Rectal smooth muscle tissue (tissue), 1 donor: ENCODE measurements around the gene DIRAS1.
"Not testable (repeated sequence)": the region's sequence is repeated elsewhere in the genome, so short reads cannot be mapped to it uniquely, and the experiment has no call there.

Source experiments
- H3K27ac ChIP-seq: one replicate; pipeline ENCODE4 v1.7.0; 2013; ENCODE audit warnings: low read depth, low read length, inconsistent platforms
- H3K27me3 ChIP-seq: one replicate; pipeline ENCODE4 v1.7.0; 2013; ENCODE audit warnings: low read length; ENCODE audit not compliant: control insufficient read depth, insufficient read depth
- H3K36me3 ChIP-seq: one replicate; pipeline ENCODE4 v1.7.0; 2013; ENCODE audit warnings: low read length; ENCODE audit not compliant: control insufficient read depth, insufficient read depth
- H3K4me1 ChIP-seq: one replicate; pipeline ENCODE4 v1.7.0; 2013; ENCODE audit warnings: low read length; ENCODE audit not compliant: control insufficient read depth, insufficient read depth
- H3K4me3 ChIP-seq: one replicate; pipeline ENCODE4 v1.7.0; 2013; ENCODE audit warnings: low read length
- H3K9ac ChIP-seq: one replicate; pipeline ENCODE4 v1.7.0; 2013; ENCODE audit warnings: low read length

The DIRAS1 gene

DNA sequence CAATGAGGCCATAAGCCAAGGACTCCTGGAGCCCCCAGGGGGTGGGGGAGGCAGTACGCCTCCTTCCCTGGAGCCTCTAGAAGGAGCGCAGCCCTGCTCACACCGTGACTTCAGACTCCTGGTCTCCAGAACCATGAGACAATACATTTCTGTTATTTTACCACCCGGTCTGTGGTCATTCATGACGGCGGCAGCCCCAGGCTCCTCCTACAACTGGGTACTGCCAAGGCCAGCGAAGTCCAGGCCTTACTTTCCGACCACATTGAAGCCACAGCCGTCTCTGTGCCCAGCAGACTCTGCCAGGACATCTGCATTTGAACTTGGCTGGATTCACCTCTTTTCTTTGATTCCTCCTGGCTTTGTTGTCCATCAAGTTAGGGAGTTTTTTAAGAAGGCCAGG is 29.2 kb downstream of the DIRAS1 start:
- Histone ChIP-seq H3K27ac (no peak overlapping the region), H3K27me3 (no peaks in the 10 kb centered on the region), H3K9ac (no peak overlapping the region), H3K4me3 (no peak overlapping the region), H3K4me1 (no peaks in the 10 kb centered on the region), H3K36me3 (no peaks in the 10 kb centered on the region)

DNA sequence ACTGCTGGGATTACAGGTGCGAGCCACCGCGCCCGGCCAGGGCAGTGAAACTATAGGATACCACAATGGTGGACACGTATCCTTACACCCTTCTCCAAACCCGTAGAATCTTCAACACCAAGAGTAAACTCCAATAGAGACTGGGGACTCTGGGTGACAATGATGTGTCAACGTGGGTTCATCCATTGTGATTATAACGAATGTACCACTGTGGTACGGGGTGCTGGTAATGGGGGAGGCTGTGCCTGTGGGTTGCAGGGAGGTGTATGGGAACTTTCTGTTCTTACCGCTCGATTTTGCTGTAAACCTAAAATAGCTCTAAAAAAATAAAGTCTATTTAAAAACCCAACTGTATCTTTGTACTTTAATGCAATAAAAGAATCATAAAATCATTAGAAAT is 30.3 kb downstream of the DIRAS1 start:
- no peak overlapping the region for H3K4me3 ChIP-seq
- H3K4me1 ChIP-seq = no peaks in the 10 kb centered on the region
- no peak overlapping the region for H3K27ac ChIP-seq
- no peaks in the 10 kb centered on the region for H3K36me3 ChIP-seq
- no peaks in the 10 kb centered on the region for H3K27me3 ChIP-seq
- no peak overlapping the region for H3K9ac ChIP-seq

DNA sequence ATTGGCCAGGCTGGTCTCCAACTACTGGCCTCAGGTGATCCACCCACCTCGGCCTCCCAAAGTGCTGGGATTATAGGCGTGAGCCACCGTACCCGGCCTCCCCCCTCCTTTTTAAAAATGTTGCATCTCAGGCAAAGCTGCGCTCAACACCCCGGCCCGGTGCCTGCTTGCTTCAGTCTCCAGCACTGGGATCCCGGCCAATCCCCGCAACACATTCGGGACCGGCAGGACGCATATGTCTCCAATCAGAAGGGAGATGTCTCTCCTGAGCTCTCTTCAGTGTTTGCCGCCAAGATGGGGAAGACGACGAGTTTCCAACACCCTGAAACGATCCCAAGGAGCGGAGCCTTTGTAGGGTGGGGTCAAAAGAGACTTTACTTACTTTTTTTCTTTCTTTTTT is 34.8 kb downstream of the DIRAS1 start:
- no peaks in the 10 kb centered on the region for H3K4me1 ChIP-seq
- H3K9ac ChIP-seq = no peak overlapping the region
- no peak overlapping the region for H3K4me3 ChIP-seq
- no peaks in the 10 kb centered on the region for H3K27me3 ChIP-seq
- H3K36me3 ChIP-seq = no peaks in the 10 kb centered on the region
- no peak overlapping the region for H3K27ac ChIP-seq

DNA sequence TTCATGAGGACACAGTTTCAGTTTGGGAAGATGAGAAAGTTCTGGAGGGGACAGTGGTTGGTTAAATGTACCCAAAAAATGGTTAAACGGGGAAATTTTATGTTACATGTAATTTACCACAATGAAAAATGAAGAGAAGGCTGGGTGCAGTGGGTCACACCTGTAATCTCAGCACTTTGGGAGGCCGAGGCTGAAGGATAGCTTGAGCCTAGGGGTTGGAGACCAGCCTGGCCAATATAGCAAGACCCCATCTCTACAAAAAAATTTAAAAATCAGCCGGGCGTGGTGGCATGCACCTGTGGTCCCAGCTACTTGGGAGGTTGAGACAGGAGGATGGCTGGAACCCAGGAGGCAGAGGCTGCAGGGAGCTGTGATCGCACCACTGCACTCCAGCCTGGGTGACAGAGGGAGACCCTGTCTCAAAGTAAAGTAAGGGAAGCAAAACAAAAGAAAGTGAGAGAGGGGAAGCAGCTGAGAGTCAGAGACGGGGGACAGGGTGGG is 35.9 kb downstream of the DIRAS1 start:
- Histone ChIP-seq H3K4me1 (no peaks in the 10 kb centered on the region), H3K36me3 (no peaks in the 10 kb centered on the region), H3K4me3 (no peak overlapping the region), H3K9ac (no peak overlapping the region), H3K27ac (no peak overlapping the region), H3K27me3 (no peaks in the 10 kb centered on the region)

DNA sequence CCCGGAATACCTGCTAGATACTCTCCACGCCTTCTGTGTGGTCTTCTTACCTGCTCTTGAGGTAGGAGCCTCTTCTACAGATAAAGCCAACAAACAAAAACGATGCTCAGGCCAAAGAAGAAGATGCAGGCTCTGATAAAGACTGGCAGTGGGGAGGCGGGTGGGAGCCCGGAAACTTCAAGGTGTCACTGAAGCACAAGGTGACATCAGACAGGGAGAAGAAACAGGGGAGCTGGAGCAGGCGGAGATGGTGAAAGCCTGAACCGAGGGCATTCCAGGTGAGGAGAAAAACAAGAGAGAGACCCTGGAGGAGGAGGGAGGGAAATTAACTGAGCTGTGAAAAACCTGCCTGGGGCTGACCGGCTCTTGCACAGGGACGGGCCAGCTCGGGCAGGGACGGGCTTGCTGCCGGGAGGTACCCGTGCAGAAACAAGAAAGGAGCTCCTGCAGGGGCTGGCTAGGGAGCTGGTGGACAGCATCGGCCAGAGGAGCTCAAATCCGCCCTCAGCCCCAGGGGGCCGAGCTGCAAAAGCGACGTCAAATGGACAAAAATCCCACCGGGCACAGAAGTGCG is 37.7 kb downstream of the DIRAS1 start:
- no peak overlapping the region for H3K9ac ChIP-seq
- no peak overlapping the region for H3K27ac ChIP-seq

DNA sequence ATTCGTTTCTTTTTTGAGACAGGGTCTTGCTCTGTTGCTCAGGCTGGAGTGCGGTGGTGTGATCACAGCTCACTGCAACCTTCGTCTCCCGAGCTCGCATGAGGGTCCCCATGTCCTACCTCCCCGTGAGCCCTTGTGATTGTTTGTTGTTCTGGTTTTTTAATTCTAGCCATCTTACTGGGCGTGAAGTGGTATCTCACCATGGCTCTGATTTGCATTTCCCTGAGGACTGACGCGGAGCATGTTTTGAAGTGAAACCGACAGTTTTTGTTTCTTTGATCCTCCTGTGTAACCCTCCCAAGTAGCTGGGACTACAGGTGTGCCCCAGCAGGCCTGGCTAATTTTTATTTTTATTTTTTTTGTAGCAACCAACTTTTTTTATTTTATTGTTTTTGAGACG is 40.4 kb downstream of the DIRAS1 start:
- Histone ChIP-seq H3K4me3 (no peak overlapping the region), H3K27ac (no peak overlapping the region), H3K4me1 (no peaks in the 10 kb centered on the region), H3K27me3 (no peaks in the 10 kb centered on the region), H3K9ac (no peak overlapping the region), H3K36me3 (no peaks in the 10 kb centered on the region)

More for the DNA sequence above, 37.7 kb downstream of the DIRAS1 start:
- Histone ChIP-seq H3K27me3 (no peaks in the 10 kb centered on the region), H3K4me1 (no peaks in the 10 kb centered on the region), H3K36me3 (no peaks in the 10 kb centered on the region), H3K4me3 (no peak overlapping the region)

DNA sequence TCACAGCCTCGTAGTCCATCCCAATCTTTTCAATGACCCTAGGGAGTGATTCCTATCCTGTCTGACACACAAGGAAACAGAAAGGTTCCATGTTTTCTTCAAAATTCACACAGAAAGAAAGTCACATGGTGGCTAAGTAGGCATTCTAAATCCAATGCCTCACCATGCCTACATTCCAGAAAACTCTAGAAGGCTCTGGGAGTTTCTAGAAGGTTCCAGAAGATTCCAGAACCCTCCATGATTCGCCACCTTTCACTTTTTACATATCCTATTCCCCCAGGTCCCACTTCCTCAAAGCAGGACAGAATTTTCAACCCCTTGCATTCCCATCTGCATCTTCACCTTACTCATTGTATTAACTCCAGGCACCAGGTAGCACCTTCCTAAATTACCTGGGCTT is 41.7 kb downstream of the DIRAS1 start:
- H3K4me1 ChIP-seq = no peaks in the 10 kb centered on the region

DNA sequence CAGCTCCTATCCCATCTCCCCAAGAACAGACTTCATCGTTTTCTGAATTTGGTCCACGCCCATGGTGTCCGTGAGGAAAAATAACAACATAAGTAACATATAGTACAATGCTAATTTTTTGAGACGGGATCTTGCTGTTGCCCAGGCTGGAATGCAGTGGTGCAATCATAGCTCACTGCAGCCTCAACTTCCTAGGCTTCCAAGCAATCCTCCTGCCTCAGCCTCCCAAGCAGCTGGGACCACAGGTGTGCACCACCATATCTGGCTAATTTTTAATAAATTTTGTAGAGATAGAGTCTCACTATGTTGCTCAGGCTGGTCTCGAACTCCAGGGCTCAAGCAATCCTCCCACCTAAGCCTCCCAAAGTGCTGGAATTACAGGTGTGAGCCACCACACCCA is 42.2 kb downstream of the DIRAS1 start:
- H3K27me3 ChIP-seq, H3K36me3 ChIP-seq, H3K27ac ChIP-seq, H3K9ac ChIP-seq, H3K4me1 ChIP-seq, H3K4me3 ChIP-seq: not testable (repeated sequence)

More for the DNA sequence above, 41.7 kb downstream of the DIRAS1 start:
- Histone ChIP-seq H3K27me3 (no peaks in the 10 kb centered on the region), H3K4me3 (no peak overlapping the region), H3K27ac (no peak overlapping the region), H3K9ac (no peak overlapping the region), H3K36me3 (no peaks in the 10 kb centered on the region)

DNA sequence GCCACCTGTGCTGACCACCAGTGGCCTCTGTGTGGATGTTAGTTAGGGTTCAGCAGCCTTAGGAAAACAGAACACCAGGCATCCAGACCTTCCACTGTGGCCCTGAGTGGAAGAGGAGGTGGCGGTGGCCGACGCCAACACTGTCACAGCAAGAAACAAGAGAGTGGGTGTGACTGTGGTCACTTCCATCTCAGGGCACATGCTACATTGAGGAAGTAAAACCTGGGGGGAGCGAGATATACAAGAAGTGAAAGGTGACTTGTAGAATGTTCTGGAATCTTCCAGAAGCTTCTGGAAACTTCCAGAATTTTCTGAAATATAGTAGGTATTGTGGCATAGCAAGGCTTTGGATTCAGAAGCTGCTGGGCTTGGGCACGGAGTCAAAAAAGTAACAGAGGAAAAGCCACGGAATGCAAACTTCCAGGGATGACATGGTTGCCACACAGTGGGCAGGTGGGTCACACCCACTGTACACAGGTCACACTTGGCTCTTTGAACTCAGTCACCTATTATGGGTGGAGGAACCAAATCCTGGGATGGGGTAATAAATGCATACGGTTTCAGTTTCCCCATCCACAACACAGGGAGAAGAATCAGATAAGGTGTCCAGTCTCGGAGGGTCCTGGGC is 43.0 kb downstream of the DIRAS1 start:
- Histone ChIP-seq H3K9ac (no peak overlapping the region), H3K4me1 (no peaks in the 10 kb centered on the region), H3K36me3 (no peaks in the 10 kb centered on the region), H3K27me3 (no peaks in the 10 kb centered on the region), H3K4me3 (no peak overlapping the region), H3K27ac (no peak overlapping the region)

DNA sequence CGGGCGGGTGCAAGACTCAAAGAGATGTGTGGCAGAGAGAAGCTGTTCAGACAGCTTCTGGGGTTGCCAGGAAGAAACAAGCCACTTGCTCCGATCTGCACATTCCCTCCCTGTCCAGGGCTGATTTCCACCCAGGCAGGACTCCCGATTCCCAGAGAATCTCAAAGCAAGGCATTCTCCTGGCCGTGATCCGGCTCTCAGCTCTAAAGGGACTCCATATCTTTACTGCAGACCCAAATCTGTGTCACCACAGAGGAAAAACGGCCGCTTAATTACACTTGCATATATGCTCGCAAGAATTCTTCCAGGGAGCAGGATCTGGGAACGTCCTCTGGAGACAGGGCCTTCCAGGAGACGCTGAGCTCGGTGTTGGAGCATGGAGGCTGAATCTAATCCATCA is 44.3 kb downstream of the DIRAS1 start:
- Histone ChIP-seq H3K27ac (no peak overlapping the region), H3K4me1 (no peaks in the 10 kb centered on the region), H3K4me3 (no peak overlapping the region), H3K27me3 (no peaks in the 10 kb centered on the region), H3K9ac (no peak overlapping the region), H3K36me3 (no peaks in the 10 kb centered on the region)

DNA sequence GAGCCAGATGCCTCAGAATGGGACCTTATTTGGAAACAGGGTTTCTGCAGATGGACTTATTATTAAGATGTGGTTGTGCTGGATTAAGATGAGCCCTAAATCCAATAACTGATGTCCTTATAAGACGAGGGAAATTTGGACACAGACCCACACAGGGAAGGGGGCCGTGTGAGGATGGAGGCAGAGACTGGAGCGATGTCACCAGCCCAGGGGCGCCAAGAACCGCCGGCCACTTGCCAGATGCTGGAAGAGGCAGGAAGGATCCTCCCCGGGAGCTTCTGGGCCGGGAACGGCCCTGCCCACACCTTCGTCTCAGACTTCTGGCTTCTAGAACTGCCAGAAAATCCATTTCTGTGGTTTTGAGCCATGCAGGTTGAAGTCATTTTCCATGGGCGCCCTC is 45.3 kb downstream of the DIRAS1 start:
- H3K4me1 ChIP-seq = no peaks in the 10 kb centered on the region
- no peak overlapping the region for H3K27ac ChIP-seq
- H3K36me3 ChIP-seq = no peaks in the 10 kb centered on the region
- no peaks in the 10 kb centered on the region for H3K27me3 ChIP-seq
- H3K9ac ChIP-seq = no peak overlapping the region
- no peak overlapping the region for H3K4me3 ChIP-seq

DNA sequence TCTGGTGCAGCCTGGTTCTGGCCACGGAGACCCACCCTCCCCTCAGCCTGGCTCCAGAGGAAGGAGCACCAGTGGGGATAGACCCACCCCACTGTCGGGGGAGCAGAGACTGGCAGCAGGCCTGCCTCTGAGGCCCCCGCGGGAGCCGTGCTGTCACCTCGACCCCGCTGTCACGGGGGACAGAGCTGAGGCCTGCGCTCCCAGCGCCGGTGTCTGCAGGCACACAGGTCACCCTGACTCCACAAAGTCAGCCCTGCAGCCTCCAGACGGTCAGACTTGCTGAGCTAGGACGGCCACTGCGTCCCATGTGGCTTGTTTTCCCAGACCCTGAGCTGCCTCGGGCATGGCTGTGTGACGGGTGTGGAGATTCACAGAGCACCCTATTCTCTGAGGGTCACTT is 51.0 kb downstream of the DIRAS1 start:
- Histone ChIP-seq H3K36me3 (no peaks in the 10 kb centered on the region), H3K27ac (no peak overlapping the region), H3K9ac (no peak overlapping the region)

DNA sequence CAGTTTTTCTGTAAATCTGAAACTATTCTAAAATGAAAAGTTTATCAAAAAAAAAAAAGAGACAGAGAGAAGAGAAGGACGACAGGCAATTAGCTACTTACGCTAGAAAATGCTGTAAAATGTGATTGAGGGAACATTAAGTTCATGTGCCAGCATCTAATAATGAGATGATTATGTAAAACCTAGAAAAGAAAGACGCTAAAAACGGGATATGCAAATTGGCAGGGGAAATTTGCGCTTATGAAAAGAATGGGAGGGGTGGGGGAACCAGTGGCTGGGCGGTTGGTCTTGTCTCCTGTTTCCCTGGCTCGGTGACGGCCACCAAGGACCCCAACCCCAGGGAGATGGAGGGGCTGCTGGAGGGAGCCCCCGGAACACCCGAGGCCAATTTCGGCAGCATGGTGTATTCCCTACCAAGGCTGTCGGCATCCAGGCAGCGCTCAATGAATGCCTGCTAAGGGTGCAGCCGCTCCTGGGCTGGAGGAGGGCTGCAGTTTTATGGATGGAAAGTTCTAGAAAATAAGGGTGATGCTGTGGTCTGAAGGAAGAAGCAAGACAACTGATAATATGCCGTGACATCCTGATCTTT is 52.9 kb downstream of the DIRAS1 start:
- H3K27me3 ChIP-seq = no peaks in the 10 kb centered on the region
- no peak overlapping the region for H3K4me3 ChIP-seq
- H3K4me1 ChIP-seq = no peaks in the 10 kb centered on the region
- no peaks in the 10 kb centered on the region for H3K36me3 ChIP-seq
- no peak overlapping the region for H3K27ac ChIP-seq
- H3K9ac ChIP-seq = no peak overlapping the region

More for the DNA sequence above, 51.0 kb downstream of the DIRAS1 start:
- no peaks in the 10 kb centered on the region for H3K27me3 ChIP-seq
- no peak overlapping the region for H3K4me3 ChIP-seq
- H3K4me1 ChIP-seq = no peaks in the 10 kb centered on the region
